NCI-H2081 treated with DMSO at 0.1 percent for 48 hours (cell line): ENCODE results near the gene ZCCHC7.
"Not testable (repeated sequence)": the region's sequence is repeated elsewhere in the genome, so short reads cannot be mapped to it uniquely, and the experiment has no call there.

Experiments
- DNase-seq: peaks from one replicate; lab custom pipeline; 2025; lab: John Stamatoyannopoulos, UW

Gene ZCCHC7

DNA sequence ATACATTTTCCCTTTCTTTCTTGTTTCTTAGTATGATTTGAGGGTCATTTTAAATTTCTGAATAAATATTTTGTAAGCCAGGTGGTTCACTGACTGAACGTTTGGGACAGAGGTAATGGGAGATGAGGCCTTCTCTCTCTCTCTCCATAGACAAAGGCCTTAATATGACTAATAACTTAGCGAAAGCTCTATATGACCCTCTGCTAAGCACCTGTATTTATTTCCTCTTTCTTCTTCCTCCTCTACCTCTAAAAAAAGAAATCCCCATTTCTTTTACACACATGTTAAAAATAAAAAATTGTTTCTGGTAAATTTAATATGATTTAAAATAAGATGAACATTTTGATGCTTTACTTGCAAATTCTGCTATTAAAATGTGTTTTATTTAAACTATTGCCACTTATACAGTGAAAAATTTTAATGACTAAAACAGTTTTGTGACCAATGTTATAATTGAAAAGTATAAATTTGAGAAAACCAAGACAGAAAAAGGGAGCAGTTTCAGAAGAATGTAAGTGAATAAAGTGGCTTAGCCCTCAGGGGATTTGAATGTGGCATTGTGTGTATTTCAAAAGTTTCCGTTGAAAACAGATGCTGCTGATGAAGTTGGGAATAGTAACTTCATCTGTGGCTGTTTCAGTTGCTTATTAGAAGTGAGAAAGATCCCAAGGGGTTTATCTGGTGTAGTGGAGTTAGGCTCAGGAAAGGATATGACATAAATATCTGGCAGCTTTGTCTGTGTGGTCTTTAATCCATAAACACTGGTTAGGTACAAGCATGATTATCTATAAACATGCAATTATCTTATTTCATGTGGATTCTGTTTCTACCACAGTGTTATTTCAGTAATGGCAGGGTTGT, 173.5 kb downstream of the ZCCHC7 start:
- DNase-seq = no peak

DNA sequence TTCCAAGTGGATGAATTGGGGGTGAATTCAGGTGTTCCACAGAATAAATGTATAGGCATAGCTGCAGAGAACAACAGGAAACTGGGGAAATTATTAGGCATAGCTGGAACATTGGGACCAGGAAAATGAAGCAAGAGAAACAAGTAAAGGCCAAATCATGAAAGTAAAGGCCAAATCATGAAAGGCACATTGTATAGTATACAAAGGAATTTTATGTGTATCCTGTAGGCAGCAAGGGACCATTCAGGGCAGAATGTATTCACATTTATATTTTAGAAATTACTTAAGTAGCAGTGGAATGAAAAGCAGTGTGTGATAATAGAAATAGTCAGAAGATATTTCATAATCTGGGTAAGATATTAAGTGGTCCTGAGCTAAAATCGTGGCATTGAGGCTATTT, 174.8 kb downstream of the ZCCHC7 start:
- DNase-seq = no peak

DNA sequence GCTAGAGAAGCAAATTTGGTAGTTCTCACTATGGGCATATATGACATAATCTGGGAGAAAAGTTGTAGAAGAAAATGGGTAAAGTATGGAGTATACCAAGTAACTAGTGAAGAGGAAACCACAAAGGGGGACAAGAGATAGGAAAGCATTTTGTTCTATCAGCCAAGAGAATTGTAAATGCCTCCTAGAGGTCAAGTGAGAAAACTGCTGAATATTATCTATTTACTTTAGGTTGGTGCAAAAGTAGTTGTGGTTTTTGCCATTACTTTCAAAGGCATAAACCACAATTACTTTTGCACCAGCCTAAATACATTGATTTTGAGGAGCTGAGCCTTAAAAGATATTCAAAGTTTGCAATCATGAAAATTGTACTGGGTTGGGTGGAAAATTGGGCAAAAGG, 175.4 kb downstream of the ZCCHC7 start:
- no peak for DNase-seq

GRCh38 chr9:37297592-37297991, 177.2 kb downstream of the ZCCHC7 start:
- DNase-seq = no peak

- DNase-seq = no peak
These were observed 180.2 kb downstream of the ZCCHC7 start for GRCh38 chr9:37300620-37301019.

DNA sequence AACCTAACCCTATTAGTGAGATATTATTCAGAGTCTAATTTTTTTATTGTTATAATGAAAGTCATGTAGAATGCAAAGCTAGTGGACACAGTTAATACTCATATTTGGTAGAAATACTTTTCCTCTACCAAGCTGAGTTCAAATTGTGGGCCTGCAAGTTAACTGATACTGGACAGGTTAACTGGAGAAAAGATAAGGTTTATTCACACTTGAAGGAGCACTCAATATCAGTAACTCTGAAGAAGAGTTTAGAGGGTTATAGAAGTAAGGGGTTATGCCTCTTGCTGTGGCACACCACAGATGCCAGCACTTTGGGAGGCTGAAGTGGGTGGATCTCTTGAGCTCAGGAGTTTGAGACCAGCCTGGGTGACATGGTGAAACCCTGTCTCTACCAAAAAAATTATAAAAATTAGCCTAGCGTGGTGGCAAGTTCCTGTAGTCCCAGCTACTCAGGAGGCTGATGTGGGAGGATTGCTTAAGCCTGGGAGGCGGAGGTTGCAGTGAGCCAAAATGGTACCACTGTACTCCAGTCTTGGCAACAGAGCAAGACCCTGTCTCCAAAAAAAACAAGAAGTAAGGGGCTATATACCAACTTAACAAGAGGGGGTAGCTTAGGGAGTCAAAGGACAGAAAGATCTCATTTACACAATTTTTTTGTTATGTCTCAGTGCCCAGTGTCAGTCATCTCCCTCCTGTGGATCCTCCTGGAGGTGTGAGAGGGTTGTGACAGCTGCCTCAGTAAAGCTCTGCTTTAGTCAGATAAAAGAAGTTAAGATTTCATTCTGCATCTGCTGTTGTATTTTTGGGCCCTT, 180.9 kb downstream of the ZCCHC7 start:
- DNase-seq = no peak

GRCh38 chr9:37301854-37302172, 181.4 kb downstream of the ZCCHC7 start:
- DNase-seq = no peak

DNA sequence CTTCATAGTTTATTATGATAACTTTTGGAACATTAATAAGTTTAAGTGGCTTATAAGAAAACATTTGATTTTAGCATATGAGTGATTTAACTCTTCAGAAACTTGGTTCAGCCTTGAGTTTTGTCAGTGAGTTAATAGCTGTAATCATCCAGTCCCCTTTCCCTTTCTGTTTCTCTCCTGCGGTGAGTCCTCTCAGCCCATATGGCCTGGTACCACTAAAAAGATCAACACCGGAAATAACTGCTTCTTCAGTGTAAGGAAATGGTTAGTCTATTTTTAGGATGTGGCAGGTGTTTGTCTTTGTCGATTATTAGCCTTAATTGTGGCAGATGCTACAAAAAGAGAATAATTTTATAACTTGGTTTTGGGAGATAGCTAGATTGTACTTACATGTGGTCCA, 181.9 kb downstream of the ZCCHC7 start:
- DNase-seq = no peak

GRCh38 chr9:37303272-37303671, 182.9 kb downstream of the ZCCHC7 start:
- DNase-seq = not testable (repeated sequence)

- DNase-seq = no peak
These were observed 188.8 kb downstream of the ZCCHC7 start for GRCh38 chr9:37309136-37309535.

- no peak for DNase-seq
These were observed 191.7 kb downstream of the ZCCHC7 start for GRCh38 chr9:37311938-37312708.

DNA sequence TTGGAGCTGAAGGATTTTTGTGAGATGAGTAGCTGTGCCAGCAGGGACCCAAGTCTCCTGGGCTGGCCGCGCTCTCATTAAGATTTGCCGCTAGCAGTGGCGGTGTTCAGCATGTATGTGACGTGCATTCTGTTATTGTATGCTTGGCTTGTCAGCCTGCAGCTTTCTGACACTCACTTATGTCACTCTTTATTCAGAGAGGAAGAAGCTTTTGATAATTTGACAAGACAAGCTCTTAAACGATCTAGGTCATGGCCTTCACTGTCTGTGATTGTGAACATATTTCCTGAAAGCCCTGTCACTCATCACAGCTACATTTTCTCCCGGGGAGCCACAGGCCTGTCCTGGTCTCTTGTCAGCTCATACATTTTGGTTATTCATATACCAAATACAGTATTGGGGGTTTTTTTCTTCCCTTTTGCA, 203.9 kb downstream of the ZCCHC7 start:
- no peak for DNase-seq

GRCh38 chr9:37324691-37325490, 204.5 kb downstream of the ZCCHC7 start:
- no peak for DNase-seq

- DNase-seq = no peak
These were observed 205.4 kb downstream of the ZCCHC7 start for GRCh38 chr9:37325778-37326177.

DNA sequence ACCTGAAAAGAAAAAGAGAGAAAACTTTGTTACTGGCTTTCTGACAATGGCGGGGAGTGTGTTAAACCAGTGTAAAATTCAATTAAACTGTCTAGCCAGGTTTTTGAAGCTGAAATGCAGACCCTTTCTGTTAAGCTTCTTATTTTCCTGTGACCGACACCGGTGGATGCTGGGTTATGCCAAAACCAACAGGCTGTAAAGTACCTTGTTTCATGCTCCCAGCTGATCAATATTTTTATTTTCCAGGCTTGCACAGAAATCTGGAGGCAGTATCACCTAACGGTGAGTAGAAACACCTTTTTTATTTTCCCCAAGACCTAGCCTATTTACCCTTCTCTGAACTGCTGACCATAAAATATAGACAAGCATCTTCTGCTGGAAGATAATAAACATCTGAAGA, 207.2 kb downstream of the ZCCHC7 start:
- no peak for DNase-seq

GRCh38 chr9:37328556-37329227, 208.3 kb downstream of the ZCCHC7 start:
- no peak for DNase-seq

DNA sequence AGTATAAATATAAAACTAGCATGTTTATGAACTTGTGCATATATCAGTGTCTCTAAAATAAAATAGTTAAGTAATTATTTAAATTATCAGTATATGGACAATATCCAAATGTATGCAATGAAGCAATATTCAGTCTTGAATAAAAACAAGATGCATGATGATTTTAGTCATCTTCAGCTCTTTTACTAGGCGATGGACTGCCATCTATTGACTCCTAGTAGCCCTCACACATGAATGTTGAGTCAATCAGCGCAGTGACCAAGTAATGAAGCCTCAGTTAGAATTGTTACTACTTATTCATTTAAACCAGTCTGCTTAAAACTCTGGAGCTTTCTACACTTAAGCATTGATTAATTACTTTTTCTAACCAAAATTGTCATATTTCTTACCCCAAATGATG, 209.2 kb downstream of the ZCCHC7 start:
- no peak for DNase-seq

DNA sequence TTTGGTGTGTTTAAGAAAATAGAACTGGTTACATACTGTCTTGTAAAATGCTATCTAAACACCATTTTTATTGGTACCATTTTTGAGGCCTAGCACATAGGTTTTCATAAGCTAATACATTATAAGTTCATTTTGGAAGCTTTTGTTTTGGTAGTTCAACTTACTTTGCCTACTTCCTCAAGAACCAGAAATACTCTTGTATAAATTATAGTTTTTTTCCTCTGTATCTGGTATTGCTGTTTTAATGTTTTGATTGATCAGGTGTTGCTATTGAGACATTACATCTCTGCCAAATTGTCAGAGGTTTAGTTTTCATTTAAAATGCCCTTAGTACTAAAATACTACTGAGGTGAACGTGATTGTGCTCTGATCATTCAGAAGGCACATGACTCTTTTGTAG, 211.5 kb downstream of the ZCCHC7 start:
- no peak for DNase-seq

- no peak for DNase-seq
These were observed 212.2 kb downstream of the ZCCHC7 start for GRCh38 chr9:37332578-37332977.

DNA sequence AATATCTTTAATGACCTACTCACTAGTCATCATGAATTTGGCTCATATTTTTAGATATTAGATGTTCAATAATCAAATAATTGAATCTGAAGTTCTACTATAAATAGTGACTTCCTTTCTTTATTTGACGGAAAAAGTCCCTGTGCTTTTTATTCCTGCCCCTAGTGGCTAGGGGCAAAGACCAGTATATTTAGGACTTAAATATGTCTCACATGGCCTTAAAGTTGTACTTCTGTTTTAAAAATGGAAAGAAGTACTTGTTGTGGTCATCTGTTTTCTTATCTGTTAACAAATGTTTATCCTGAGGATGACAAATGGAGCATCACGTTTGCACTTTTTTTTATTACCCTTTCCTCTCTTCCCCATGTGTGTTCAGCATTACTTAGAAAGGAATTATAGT, 212.9 kb downstream of the ZCCHC7 start:
- DNase-seq = no peak

DNA sequence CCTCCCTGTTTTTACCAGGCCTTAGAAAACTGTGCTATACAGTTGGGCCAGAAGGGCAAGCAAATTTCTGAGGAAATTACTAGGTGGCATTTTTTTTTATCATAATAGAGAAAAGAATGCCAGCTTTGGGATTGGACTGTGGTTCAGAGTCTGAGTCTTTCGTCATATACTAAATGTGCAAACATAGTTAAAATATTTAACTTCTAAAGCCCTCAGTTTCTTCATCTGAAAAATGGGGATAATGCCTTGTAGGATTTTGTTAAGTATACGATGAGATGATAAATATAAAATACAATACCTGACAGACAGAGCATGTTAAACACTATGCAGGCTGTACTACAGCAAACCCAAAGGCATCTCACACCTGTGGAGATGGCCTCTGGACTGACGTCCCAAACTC, 214.9 kb downstream of the ZCCHC7 start:
- no peak for DNase-seq
